A172 (cell line): ENCODE data around the gene OPA3. TPM values are rescaled to one million over a fixed set of nuclear protein-coding genes. Genes with fewer than 3 reads are reported as not detected.
A peak's percentile ranks its signal among the peaks of the same experiment; 100 is the strongest.

Experiments used
- DNase-seq: peaks from one replicate; pipeline ENCODE4 v3.0.0-alpha.2; 2015; ENCODE audit warnings: low spot score
- total RNA-seq: library from RNA; depleted of rRNA; stranded (reverse); fragments of >200 nt; shearing (Covaris generic); gene quantifications from 2 replicates; pipeline ENCODE4 v1.2.3, GENCODE V29; 2014

OPA3 gene
- total RNA-seq, 1 experiment from 2014 or later = 4.0 TPM

DNA sequence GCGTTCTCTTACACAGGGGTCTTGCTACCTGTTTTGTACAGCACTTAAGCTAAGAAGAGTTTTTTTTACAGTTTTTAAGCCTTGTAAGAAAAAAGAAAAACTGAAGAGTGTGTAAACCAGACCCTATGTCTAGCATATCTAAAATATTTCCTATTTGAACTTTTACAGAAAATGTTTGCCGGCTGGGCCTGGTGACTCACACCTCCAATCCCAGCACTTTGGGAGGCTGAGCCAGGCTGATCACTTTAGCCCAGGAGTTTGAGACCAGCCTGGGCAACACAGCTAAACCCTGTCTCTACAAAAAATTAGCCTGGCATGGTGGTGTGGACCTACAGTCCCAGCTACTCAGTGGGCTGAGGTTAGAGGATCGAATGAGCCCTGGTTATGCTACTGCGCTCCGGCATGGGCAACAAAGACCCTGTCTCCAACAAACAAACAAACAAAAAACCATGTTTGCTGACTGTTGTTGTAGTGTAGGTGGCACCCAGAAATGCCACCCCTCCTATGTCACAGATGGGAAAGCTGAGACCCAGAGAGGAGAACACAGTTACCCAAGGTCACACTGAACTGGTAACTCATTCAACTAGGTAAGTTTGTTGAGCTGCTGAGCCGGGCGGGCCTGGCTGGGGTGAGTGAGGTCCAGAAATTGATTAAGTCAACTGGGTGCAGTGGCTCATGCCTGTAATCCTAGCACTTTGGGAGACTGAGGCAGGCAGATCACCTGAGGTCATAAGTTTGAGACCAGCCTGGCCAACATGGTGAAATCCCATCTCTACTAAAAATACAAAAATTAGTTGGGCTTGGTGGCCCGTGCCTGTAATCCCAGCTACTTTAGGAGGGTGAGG lies 79.2 kb downstream of the OPA3 start:
- no peak for DNase-seq

GRCh38 chr19:45503909-45504308 lies 80.7 kb downstream of the OPA3 start:
- DNase-seq = no peak

DNA sequence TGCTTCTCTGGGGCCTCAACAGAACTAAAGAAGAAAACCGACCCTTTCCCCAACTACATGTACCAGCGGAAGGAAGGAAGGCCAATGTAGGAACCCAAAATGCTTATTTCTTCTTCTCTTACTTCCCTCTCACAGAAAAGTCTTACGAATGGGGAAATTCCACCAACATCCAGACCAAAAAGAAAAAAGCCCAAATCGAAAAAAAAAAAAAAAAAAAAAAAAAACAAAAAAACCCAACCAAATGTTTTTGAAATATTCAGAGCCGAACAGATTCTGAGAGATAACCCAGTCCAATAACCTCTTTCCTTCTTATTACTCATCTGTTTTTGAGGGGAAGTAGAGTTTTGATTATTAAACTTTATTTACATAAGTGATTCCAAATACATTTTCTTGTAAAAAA lies 82.5 kb downstream of the OPA3 start:
- no peak for DNase-seq

DNA sequence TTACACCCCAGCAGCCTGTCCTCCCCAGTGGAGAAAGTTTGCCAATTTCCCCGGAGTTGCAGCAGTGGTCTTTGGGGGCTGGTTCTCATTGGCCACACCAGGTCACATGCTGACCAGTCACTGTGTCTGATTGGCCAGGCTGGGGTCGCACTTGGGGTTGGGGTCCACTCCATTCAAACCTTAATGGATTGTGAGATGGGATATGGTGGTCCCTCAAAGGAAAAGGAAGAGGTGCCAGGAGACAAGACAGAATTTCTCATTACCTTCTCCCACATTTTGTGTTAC lies 82.9 kb downstream of the OPA3 start:
- no peak for DNase-seq

DNA sequence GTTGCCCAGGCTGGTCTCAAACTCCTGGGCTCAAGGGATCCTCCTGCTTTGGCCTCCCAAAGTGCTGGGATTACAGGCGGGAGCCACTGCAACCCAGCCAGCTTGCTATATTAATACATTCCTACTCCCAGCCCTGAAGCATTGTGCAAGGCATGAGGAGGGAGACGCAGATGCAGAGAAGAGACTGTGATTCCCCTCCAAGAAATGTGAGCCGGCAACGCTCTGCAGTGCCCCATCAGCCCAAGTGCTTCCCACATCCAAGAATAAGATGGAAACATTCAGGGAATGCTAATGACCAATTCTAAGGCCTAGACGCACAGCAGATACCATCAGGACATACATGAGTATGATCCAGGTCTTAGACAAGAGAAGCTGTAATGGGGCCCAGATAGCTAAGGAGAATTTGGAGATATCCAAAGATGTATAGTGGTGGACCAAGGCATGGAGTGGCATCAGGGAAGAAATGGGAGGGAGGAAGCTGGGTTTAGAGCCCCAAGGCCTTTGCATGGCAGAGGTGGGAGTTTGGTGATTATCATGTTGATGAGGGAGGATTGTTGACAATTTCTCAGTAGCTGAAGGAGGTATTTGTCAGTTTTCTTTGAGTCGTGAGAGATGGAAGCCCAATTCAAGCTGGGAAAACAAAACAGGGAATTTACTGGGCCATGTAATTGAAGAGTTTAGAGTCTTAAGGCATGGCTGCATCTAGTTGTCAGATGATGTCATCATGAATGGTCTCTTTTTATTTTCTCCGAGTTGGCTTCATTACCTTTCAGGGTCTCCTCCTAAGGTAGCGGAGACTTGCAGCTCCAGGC lies 83.5 kb downstream of the OPA3 start:
- no peak for DNase-seq

DNA sequence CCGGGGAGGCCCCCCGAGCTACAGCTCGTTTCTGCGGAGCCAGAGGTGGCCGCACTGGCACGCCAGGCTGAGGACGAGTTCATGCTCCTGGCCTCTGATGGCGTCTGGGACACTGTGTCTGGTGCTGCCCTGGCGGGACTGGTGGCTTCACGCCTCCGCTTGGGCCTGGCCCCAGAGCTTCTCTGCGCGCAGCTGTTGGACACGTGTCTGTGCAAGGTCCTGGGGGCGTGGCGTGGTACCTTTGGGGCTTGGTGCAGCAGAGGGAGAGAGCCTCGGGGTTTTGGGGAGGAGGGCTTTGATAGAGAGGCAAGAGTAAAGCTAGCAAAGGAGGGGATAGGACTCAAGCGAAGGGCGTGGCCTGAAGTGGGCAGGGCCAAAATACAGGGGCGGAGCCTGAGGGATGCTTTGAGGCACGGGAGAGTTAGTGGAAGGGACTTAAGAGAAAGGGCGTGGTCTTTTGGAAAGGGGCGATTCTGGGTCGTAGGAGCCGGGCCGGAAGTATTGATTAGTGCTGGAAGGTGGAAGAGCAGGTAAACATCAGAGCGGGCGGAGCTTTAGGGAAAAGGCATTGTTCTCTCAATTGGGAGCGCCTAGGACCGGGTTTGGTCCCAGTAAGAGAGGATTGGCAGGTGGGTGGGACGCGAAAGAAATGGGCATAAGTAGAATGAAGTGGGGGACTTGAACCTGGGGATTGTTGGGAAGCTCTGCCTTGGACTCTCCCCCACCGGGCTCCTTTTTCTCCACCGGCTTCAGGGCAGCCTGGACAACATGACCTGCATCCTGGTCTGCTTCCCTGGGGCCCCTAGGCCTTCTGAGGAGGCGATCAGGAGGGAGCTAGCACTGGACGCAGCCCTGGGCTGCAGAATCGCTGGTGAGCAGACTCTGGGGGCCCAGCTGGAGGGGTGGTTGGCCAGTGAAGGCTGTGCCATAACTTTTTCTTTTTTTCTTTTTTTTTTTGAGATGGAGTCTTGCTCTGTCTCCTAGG lies 85.1 kb downstream of the OPA3 start:
- DNase-seq = no peak

GRCh38 chr19:45498411-45499195 lies 86.0 kb downstream of the OPA3 start, which contains the start of gene PPM1N:
Gene PPM1N (plus strand): TSS chr19:45498443. CDS start chr19:45498473, 30 bp downstream.
- no peak for DNase-seq

- no peak for DNase-seq
Observed at GRCh38 chr19:45497791-45498190, 86.8 kb downstream of the OPA3 start.

DNA sequence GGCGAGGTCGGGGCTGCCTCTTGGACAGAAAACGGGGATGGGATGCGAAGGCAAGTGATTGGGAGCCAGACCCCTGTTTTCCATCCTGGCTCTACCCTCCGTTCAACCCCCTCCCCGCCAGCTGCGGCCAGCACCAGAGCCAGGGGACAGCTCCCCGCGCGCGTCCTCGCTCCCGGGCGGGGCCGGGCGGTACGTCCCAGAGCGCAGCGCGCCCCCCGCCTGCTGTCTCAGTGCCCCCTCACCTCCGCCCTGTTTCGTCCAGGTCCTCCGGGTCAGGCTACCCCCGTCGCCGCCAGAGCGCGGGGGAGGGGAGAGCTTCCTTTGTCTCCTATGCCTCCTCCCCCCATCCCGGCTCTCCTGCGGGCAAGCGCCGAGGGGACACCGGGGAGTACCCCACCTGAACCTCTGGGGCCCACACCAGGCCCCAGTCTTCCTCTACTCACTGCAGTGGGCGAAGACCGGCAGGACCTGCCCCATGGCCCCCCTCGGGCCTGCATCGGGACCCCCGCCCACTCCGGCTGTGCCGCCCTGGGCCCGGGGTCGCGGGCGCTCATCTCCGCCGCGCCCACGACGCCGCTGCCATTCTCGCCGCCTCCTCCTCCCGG lies 88.2 kb downstream of the OPA3 start:
- DNase-seq = no peak

DNA sequence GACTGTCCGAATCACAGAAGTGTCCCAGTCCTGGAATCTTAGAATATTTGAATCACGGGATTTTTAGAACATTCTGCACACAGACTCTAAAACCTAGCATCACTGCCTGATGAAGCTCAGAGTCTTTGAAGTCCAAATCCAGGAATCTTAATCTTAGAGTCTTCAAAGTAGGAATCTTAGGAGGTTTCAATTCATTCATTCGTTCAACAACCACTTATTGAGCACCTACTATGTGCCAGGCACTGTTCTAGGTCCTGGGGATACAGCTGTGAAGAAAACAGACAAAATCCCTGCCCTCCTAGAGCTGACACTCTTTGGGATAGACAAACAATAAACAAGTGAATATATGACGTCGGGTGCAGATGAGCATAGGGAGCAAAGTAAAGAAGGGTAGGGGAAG lies 89.4 kb downstream of the OPA3 start:
- DNase-seq = no peak

DNA sequence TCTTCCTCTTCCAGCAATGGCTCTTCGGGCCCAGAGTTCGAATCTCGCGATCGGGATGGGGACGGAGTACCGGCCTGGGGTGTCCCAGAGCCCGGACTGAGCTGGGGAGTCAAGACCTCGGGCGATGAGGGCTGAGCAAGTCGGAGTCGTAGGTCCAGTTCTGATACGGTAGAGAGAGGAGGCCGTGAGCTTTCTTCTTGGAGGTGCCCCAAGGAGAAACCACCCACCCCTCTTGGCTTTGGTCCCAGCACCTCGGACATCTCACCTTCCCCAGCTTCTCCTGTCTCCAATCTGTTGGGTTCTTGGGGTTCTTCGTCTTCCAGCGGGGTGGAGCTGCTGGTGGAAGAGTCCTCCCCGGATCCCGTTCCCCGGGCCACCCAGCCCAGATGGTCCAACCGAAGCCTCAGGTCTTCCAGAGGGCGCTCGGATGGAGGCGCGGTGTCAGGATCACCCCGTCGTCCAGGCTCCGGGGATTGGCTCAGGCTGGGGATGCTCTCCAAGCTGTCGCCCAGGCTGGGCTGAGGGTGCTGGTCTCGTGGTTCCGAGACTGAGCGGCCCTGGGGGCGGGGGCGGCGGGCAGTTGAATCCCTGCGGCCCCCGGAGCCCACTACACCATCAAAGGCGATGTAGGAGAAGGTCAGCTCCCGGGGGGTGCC lies 90.2 kb downstream of the OPA3 start:
- DNase-seq = no peak

DNA sequence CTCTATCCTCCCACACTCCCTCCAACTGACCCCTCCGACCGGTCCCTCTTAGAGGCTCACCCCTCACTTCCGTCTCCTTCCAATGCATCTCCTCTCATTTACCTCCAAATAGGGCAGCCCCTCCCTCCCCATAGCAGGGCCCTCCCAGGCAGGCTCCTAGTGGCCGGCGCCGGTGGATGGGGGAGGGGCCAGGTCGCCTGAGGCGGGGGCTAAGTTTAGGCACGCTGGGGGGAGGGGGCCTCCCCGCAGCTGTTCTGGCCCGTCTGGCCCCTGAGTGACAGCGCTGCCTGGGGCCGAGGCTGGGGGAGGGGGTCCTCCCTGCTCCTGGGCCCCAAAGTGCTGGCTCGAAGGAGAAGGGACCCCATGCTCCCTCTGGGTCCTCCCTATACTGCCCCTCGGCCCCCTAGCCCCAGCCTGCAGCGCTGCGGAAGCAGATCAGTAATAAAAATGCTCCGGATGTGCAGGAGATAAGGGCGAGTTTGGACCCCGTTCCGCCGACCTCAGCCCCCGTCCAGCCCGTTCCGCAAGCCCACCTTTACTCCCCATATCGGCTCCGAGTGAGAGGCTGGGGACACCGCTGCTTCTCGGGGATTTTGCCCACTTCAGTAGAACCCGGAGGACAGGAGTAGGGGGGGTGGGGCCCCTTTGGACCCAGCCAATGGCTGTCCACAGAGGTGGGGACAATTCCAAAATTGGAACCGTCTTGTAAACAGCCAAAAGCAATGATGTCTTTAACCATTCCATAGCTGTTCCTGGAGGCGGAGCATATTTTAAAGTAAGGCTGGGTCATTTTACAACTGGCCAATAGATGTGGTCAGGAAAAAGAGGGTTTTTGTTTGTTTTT lies 91.8 kb downstream of the OPA3 start:
- DNase-seq = no peak

DNA sequence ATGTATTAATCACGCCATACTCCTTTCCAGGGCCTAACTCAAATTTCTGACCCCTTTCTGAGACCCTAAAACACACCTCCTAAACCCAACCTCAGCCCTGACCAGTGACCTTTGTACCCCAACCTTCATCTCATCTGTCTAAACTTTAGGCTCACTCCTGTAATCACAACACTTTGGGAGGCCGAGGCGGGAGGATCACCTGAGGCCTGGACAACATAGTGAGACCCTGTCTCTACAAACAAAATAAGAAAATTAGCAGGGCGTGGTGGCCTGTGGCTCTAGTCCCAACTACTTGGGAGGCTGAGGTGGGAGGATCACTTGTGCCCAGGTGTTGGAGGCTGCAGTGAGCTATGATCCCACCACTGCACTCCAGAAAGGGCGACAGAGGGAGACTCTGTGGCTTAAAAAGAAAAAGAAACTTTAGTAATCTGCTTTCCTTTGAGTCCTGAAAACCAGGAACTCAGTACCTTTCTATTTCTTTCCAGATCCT lies 92.4 kb downstream of the OPA3 start:
- no peak for DNase-seq

GRCh38 chr19:45489216-45489855 lies 95.3 kb downstream of the OPA3 start:
- DNase-seq = no peak

GRCh38 chr19:45488708-45489107 lies 95.9 kb downstream of the OPA3 start:
- no peak for DNase-seq

DNA sequence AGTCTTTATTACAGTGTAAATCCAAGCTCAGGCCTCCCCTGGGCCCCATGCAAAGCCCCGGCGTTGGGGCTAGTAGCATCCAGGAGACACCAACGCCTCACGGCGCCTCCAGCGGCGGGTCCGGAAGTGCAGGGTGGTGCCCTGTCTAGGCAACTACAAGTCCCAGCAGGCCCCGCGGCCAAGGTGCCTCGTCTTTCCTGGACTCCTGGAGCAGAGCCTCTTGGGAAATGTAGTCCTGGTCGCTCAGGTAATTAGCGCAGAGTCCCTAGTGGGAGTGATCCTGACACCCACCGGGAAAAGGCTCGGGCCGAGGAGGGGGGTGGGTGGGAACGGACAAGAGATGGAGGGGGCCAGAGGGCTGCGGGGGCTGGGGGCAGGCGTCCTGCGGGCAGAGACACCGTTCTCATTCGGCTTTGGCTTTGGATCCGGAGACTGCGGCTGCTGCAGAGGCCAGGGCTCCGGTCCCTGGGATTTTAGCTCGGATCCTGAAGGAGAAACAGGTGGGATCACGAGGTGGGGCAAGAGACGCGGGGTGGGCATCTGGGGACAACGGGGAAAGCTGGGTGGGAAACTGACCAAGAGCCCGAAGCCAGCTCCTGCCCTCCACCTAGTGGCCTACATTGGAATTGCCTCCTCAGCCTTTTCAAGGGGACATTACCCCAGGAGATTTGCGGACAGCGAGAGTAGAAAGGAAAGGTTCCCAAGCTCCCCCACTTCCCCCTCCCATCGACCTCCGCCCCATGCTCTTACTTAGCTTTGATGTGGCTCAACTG lies 99.1 kb downstream of the OPA3 start:
- peak; percentile 88 for DNase-seq

DNA sequence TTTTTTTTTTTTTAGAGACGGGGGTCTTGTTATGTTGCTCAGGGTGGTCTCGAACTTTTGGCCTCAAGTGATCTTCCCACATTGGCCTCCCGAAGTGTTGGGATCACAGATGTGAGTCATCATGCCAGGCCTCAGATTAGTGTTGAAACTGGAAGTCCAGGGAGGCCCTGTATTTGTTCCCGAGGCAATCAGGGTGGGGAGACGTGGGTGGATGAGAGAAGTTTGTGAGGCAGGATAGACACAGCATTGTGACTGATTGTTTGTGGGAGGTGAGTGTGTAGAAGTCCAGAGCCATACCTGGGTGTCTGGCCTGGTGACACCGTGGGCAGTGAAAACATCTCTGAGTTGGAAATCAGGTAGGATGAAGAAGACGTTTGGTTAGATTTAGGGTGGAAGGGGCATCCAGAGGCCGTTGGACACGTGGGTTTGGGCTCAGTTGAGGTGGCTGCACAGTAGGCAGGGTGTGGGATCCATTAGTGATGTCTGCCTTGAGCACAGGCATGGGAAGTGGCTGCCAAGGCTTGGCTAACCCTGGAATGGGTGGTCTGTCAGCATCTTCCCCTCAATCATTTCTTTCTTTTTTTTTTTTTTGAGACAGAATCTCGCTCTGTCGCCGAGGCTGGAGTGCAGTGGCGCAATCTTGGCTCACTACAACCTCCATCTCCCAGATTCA lies 100.2 kb downstream of the OPA3 start:
- no peak for DNase-seq
